SK-N-SH (cell line): Measurements from ENCODE around the gene SKIC2. TPM values are rescaled to one million over a fixed set of nuclear protein-coding genes. Genes with fewer than 3 reads are reported as not detected.

Source experiments
- CTCF ChIA-PET: fragments of 300-600, 350-600 bp; formaldehyde crosslinking; extraction: SDS; loops from one replicate; lab custom pipeline; 2021; lab: Yijun Ruan, JAX
- POLR2A ChIA-PET: fragments of 350-600 bp; sonication (Branson Sonifier 250); formaldehyde crosslinking; extraction: SDS; loops from one replicate; lab custom pipeline; 2020; ENCODE audit warnings: antibody characterized with exemption, inconsistent platforms; lab: Yijun Ruan, JAX
- DNase-seq: peaks from one replicate; pipeline ENCODE4 v3.0.0; 2012
- H2AFZ ChIP-seq: fragments of 200-600 bp; sonication (generic); 2 replicates; pipeline ENCODE4 v1.8.1; 2016; ENCODE audit warnings: antibody characterized with exemption, mild to moderate bottlenecking, low read depth
- H3F3A ChIP-seq: fragments of 200-600 bp; sonication (generic); replicated peaks from 2 replicates; pipeline ENCODE3; 2016; ENCODE audit warnings: antibody characterized with exemption, mild to moderate bottlenecking; ENCODE audit not compliant: insufficient read depth
- H3K27ac ChIP-seq, 2 experiments: fragments of 200-500 bp in 1 of 2; fragments of 200-600 bp in 1 of 2; sonication (Bioruptor generic) in 1 of 2; sonication (generic), shearing (Covaris generic) in 1 of 2; 2 replicates each; pipeline versions ENCODE4 v1.5.1 to v1.6.1; 2014 to 2016; ENCODE audit warnings: low read depth in 2 of 2, inconsistent platforms in 1 of 2, low read length in 1 of 2, mild to moderate bottlenecking in 1 of 2, mixed read lengths in 1 of 2
- H3K27me3 ChIP-seq: fragments of 200-600 bp; sonication (generic), shearing (Covaris generic); 2 replicates; pipeline ENCODE4 v1.6.1; 2016; ENCODE audit warnings: mixed run types; ENCODE audit not compliant: insufficient read depth
- H3K36me3 ChIP-seq, 2 experiments: fragments of 200-500 bp in 1 of 2; fragments of 200-600 bp in 1 of 2; sonication (Bioruptor generic) in 1 of 2; sonication (generic) in 1 of 2; replicated peaks in 1 of 2; 2 replicates each; pipeline versions ENCODE3 to v1.5.1; 2014 to 2016; ENCODE audit warnings: low read length in 1 of 2, mild to moderate bottlenecking in 1 of 2; ENCODE audit not compliant: insufficient read depth in 2 of 2, control insufficient read depth in 1 of 2
- H3K4me1 ChIP-seq, 2 experiments: fragments of 200-500 bp in 1 of 2; fragments of 200-600 bp in 1 of 2; sonication (Bioruptor generic) in 1 of 2; sonication (generic), shearing (Covaris generic) in 1 of 2; 2 replicates each; pipeline versions ENCODE4 v1.5.1 to v1.6.1; 2014 to 2016; ENCODE audit warnings: low read depth in 1 of 2, low read length in 1 of 2, mixed run types in 1 of 2; ENCODE audit not compliant: insufficient read depth in 2 of 2, control insufficient read depth in 1 of 2
- H3K4me2 ChIP-seq: fragments of 200-600 bp; sonication (generic), shearing (Covaris generic); 2 replicates; pipeline ENCODE4 v1.6.1; 2017; ENCODE audit warnings: mixed run types
- H3K4me3 ChIP-seq, 2 experiments: fragments of 200-500 bp in 1 of 2; fragments of 200-600 bp in 1 of 2; sonication (Bioruptor generic) in 1 of 2; sonication (generic), shearing (Covaris generic) in 1 of 2; 2 replicates each; pipeline versions ENCODE4 v1.5.1 to v1.8.1; 2014 to 2016; ENCODE audit warnings: low read depth in 2 of 2, inconsistent platforms in 1 of 2, low read length in 1 of 2, mild to moderate bottlenecking in 1 of 2, mixed read lengths in 1 of 2, moderate library complexity in 1 of 2
- H3K79me2 ChIP-seq: fragments of 200-600 bp; sonication (generic); 2 replicates; pipeline ENCODE4 v1.8.1; 2017; ENCODE audit warnings: mild to moderate bottlenecking; ENCODE audit not compliant: insufficient read depth
- H3K9ac ChIP-seq: fragments of 200-600 bp; sonication (generic); 2 replicates; pipeline ENCODE4 v1.6.1; 2017; ENCODE audit warnings: mixed run types
- H3K9me2 ChIP-seq: fragments of 200-600 bp; sonication (generic); 2 replicates; pipeline ENCODE4 v1.6.1; 2017; ENCODE audit warnings: mixed run types
- H3K9me3 ChIP-seq: fragments of 200-600 bp; sonication (generic); 2 replicates; pipeline ENCODE4 v1.6.1; 2017; ENCODE audit warnings: mixed run types, mild to moderate bottlenecking, moderate library complexity
- H4K20me1 ChIP-seq: fragments of 200-600 bp; sonication (generic); 2 replicates; pipeline ENCODE4 v1.6.1; 2017; ENCODE audit warnings: mild to moderate bottlenecking, mixed run types; ENCODE audit not compliant: insufficient read depth
- CHD2 ChIP-seq: fragments of 150-350 bp; IDR thresholded peaks from 2 replicates; pipeline ENCODE4 v1.6.1; 2018; ENCODE audit warnings: low read length; ENCODE audit not compliant: partially characterized antibody
- EP300 ChIP-seq, 2 experiments: IDR thresholded peaks; 2 replicates each; pipeline versions ENCODE4 v1.4.0 to v1.6.1; 2012; ENCODE audit warnings: borderline replicate concordance in 1 of 2, low read depth in 1 of 2, low read length in 1 of 2
- FOXJ3 ChIP-seq: sonication (generic); formaldehyde crosslinking; IDR thresholded peaks from 2 replicates; pipeline ENCODE4 v1.5.1; 2020; ENCODE audit warnings: mild to moderate bottlenecking, missing genetic modification reagents
- FOXM1 ChIP-seq: IDR thresholded peaks from 2 replicates; pipeline ENCODE4 v1.4.0; 2012; ENCODE audit warnings: low read depth, mild to moderate bottlenecking
- GABPA ChIP-seq: IDR thresholded peaks from 2 replicates; pipeline ENCODE4 v1.4.0; 2012; ENCODE audit warnings: low read depth, mild to moderate bottlenecking
- GATA2 ChIP-seq: sonication (generic); formaldehyde crosslinking; IDR thresholded peaks from 2 replicates; pipeline ENCODE4 v1.5.0; 2020; ENCODE audit warnings: mild to moderate bottlenecking, missing genetic modification reagents
- IRF3 ChIP-seq: fragments of 150-350 bp; IDR thresholded peaks from 2 replicates; pipeline ENCODE4 v1.6.1; 2016; ENCODE audit warnings: mild to moderate bottlenecking, low read depth, low read length
- JUND ChIP-seq: IDR thresholded peaks from 2 replicates; pipeline ENCODE4 v1.4.0; 2012
- NFIC ChIP-seq: IDR thresholded peaks from 2 replicates; pipeline ENCODE4 v1.4.0; 2012; ENCODE audit warnings: borderline replicate concordance
- NRF1 ChIP-seq: IDR thresholded peaks from 2 replicates; pipeline ENCODE4 v1.6.1; 2012; ENCODE audit warnings: low read depth, mild to moderate bottlenecking, low read length
- PBX3 ChIP-seq: IDR thresholded peaks from 2 replicates; pipeline ENCODE4; 2012
- RCOR1 ChIP-seq: fragments of 150-350 bp; IDR thresholded peaks from 2 replicates; pipeline ENCODE4 v1.6.1; 2017; ENCODE audit warnings: antibody characterized with exemption, low read length
- RFX5 ChIP-seq: IDR thresholded peaks from 2 replicates; pipeline ENCODE4 v1.6.1; 2012; ENCODE audit warnings: mild to moderate bottlenecking, improper control_type of control experiment, low read length
- RXRA ChIP-seq: IDR thresholded peaks from 2 replicates; pipeline ENCODE4 v1.4.0; 2012; ENCODE audit warnings: low read depth, mild to moderate bottlenecking, borderline replicate concordance
- SIN3A ChIP-seq: IDR thresholded peaks from 2 replicates; pipeline ENCODE4 v1.6.1; 2012; ENCODE audit warnings: low read depth, mild to moderate bottlenecking, low read length, moderate library complexity, borderline replicate concordance
- TAF1 ChIP-seq: IDR thresholded peaks from 2 replicates; pipeline ENCODE4 v1.6.1; 2012; ENCODE audit warnings: low read depth, mild to moderate bottlenecking, low read length, moderate library complexity, borderline replicate concordance
- USF2 ChIP-seq: fragments of 150-350 bp; IDR thresholded peaks from 2 replicates; pipeline ENCODE4 v1.6.1; 2017; ENCODE audit warnings: antibody characterized with exemption, low read length, low read depth, borderline replicate concordance
- YY1 ChIP-seq: IDR thresholded peaks from 2 replicates; pipeline ENCODE4 v1.4.0; 2012; ENCODE audit warnings: low read depth, mild to moderate bottlenecking
- ZBTB33 ChIP-seq: IDR thresholded peaks from 2 replicates; pipeline ENCODE4 v1.4.0; 2012; ENCODE audit warnings: low read depth, borderline replicate concordance
- WGBS: methylation state at CpG from one replicate; pipeline ENCODE4 v1.1.6; 2017; ENCODE audit warnings: low lambda C conversion rate; 5-methylcytosine and 5-hydroxymethylcytosine counted together
- polyA plus RNA-seq, 3 experiments: library from polyadenylated mRNA; depleted of rRNA; stranded (reverse); fragments of >200 nt; gene quantifications; 2 replicates each; pipeline ENCODE4 v1.2.3, GENCODE V29; 2012

Gene SKIC2
- polyA plus RNA-seq, 1 of the 3 experiments (the other 2 are of a cell fraction): 89.4 TPM

- no peak for TF ChIP-seq PBX3
- TF ChIP-seq NRF1: no peak
Measured at GRCh38 chr6:31958412-31958740, 599 bp upstream of the SKIC2 start (continued).

- Histone ChIP-seq H3K4me2 (no peak overlapping the region), H3K4me1 (peaks cover 0 to 17% of the 10 kb centered on the region in 2 experiments; a peak in 2 of 4 replicates), H3K27me3 (no peaks in the 10 kb centered on the region), H3K9ac (no peak overlapping the region), H4K20me1 (no peaks in the 10 kb centered on the region), H3K9me2 (no peaks in the 10 kb centered on the region), H3K4me3 (no peak overlapping the region), H2AFZ (no peak overlapping the region), H3K27ac (no peak overlapping the region), H3F3A (peaks cover 3% of the 10 kb centered on the region), H3K36me3 (peaks cover 35 to 69% of the 10 kb centered on the region in 2 experiments), H3K9me3 (no peaks in the 10 kb centered on the region), H3K79me2 (peaks cover 41% of the 10 kb centered on the region)
- 95% methylated on average over 12 of the region's 12 CpGs for WGBS
- TF ChIP-seq SIN3A (no peak), YY1 (no peak), GATA2 (no peak), JUND (no peak)
- no peak for DNase-seq
- ChIA-PET CTCF (interaction anchor here (1.5 to 2.0 kb wide), 2 partner anchors 10 to 73 kb away, joined by 3 to 7 read pairs; no protein-coding TSS in a partner anchor), POLR2A (interaction anchor here (1.7 kb wide), 1 partner anchor 10 kb away, joined by 4 read pairs; the partner anchor contains the start of gene DXO)
Measured at GRCh38 chr6:31961616-31962015, 2.6 kb downstream of the SKIC2 start.

GRCh38 chr6:31963921-31964320, 4.9 kb downstream of the SKIC2 start:
- POLR2A ChIA-PET: no interaction called here
- H3K4me3 ChIP-seq: no peak overlapping the region

More at GRCh38 chr6:31963921-31964320, 4.9 kb downstream of the SKIC2 start:
- Histone ChIP-seq H3K27ac (no peak overlapping the region), H3K9me3 (no peaks in the 10 kb centered on the region), H3K4me1 (peaks cover 0 to 11% of the 10 kb centered on the region in 2 experiments; a peak in 2 of 4 replicates), H3K36me3 (peaks cover 36 to 83% of the 10 kb centered on the region in 2 experiments), H3K9ac (no peak overlapping the region), H3K79me2 (peaks cover 21% of the 10 kb centered on the region), H3K4me2 (no peak overlapping the region), H3K27me3 (no peaks in the 10 kb centered on the region), H2AFZ (no peak overlapping the region), H4K20me1 (no peaks in the 10 kb centered on the region), H3K9me2 (no peaks in the 10 kb centered on the region), H3F3A (no peaks in the 10 kb centered on the region)
- CTCF ChIA-PET: interaction anchor here (1.0 kb wide), 1 partner anchor 12 kb away, joined by 7 read pairs; no protein-coding TSS in a partner anchor
- no peak for TF ChIP-seq USF2
- no peak for TF ChIP-seq RCOR1
- TF ChIP-seq CHD2: no peak
- TF ChIP-seq ZBTB33: no peak
- TF ChIP-seq EP300 (IDR thresholded peaks at IDR 0.05; ENCODE audit: borderline replicate concordance in 1 of 2, low read depth in 1 of 2, low read length in 1 of 2): no peak
- TF ChIP-seq RXRA: no peak
- no peak for TF ChIP-seq NRF1
- TF ChIP-seq FOXM1: no peak
- no peak for TF ChIP-seq NFIC
- TF ChIP-seq FOXJ3 (CRISPR knock-in tag): no peak
- no peak for TF ChIP-seq RFX5
- TF ChIP-seq TAF1: no peak
- no peak for TF ChIP-seq IRF3
- TF ChIP-seq GABPA: no peak
- 95% methylated on average over 19 of the region's 19 CpGs for WGBS
- DNase-seq: no peak
